ENCODE data around the gene COL11A2. TPM values are rescaled to one million over a fixed set of nuclear protein-coding genes. Genes with fewer than 3 reads are reported as not detected.

Gene COL11A2
- polyA plus RNA-seq, 1 of the 3 experiments (the other 2 are of a cell fraction): 0.99 TPM

GRCh38 chr6:33167374-33168283, 24.6 kb downstream of the COL11A2 start:
- no peak overlapping the region for H3K4me3 ChIP-seq (ENCODE audit: low read depth in 2 of 2, low read length in 1 of 2)
- no peak overlapping the region for H3K9ac ChIP-seq
- H4K20me1 ChIP-seq (ENCODE audit: insufficient read depth): no peaks in the 10 kb centered on the region
- H3K9me3 ChIP-seq: no peaks in the 10 kb centered on the region
- no peaks in the 10 kb centered on the region for H3F3A ChIP-seq (replicated peaks; ENCODE audit: insufficient read depth)
- no peaks in the 10 kb centered on the region for H3K79me2 ChIP-seq (ENCODE audit: insufficient read depth)
- H2AFZ ChIP-seq (ENCODE audit: low read depth): no peak overlapping the region
- ChIA-PET CTCF (interaction anchor here (1.2 kb wide), 1 partner anchor 81 kb away, joined by 3 read pairs; no protein-coding TSS in a partner anchor), POLR2A (no interaction called here)
- no peaks in the 10 kb centered on the region for H3K36me3 ChIP-seq (replicated peaks in 1 of 2; ENCODE audit: control insufficient read depth in 1 of 2, insufficient read depth in 2 of 2, low read length in 1 of 2)
- no peaks in the 10 kb centered on the region for H3K9me2 ChIP-seq
- DNase-seq: peak; percentile 22
- H3K27ac ChIP-seq (ENCODE audit: low read depth in 2 of 2, low read length in 1 of 2): no peak overlapping the region
- no peaks in the 10 kb centered on the region; a peak in 1 of 4 replicates for H3K4me1 ChIP-seq (ENCODE audit: control insufficient read depth in 1 of 2, insufficient read depth in 2 of 2, low read depth in 1 of 2, low read length in 1 of 2)
- no peak overlapping the region for H3K4me2 ChIP-seq
- no peak for TF ChIP-seq USF2 (IDR thresholded peaks at IDR 0.05; ENCODE audit: borderline replicate concordance, low read depth, low read length)
- TF ChIP-seq FOXM1 (IDR thresholded peaks at IDR 0.05; ENCODE audit: low read depth): no peak
- no peak for TF ChIP-seq EP300 (IDR thresholded peaks at IDR 0.05; ENCODE audit: borderline replicate concordance in 1 of 2, low read depth in 1 of 2, low read length in 1 of 2)
- no peak for TF ChIP-seq GABPA (IDR thresholded peaks at IDR 0.05; ENCODE audit: low read depth)
- TF ChIP-seq SMC3 (IDR thresholded peaks at IDR 0.05; ENCODE audit: low read depth, low read length): no peak
- no peak for TF ChIP-seq TEAD4 (IDR thresholded peaks at IDR 0.05; ENCODE audit: borderline replicate concordance, insufficient read depth)
- TF ChIP-seq CTCF (IDR thresholded peaks at IDR 0.05): no peak
- TF ChIP-seq MAX (IDR thresholded peaks at IDR 0.05; ENCODE audit: low read depth): no peak
- no peak for TF ChIP-seq ELF1 (IDR thresholded peaks at IDR 0.05)
- TF ChIP-seq USF1 (IDR thresholded peaks at IDR 0.05; ENCODE audit: borderline replicate concordance, low read depth): no peak
- TF ChIP-seq CHD2 (IDR thresholded peaks at IDR 0.05; ENCODE audit: low read length, partially characterized antibody): no peak
- TF ChIP-seq RFX5 (IDR thresholded peaks at IDR 0.05; ENCODE audit: low read length): no peak
- no peaks in the 10 kb centered on the region for H3K27me3 ChIP-seq (ENCODE audit: insufficient read depth)
- WGBS (ENCODE audit: low lambda C conversion rate): 60% methylated on average over 17 of the region's 19 CpGs

- CTCF ChIA-PET: no interaction called here
- no peak overlapping the region for H3K4me2 ChIP-seq
- H3F3A ChIP-seq (replicated peaks; ENCODE audit: insufficient read depth): no peaks in the 10 kb centered on the region
- no peak for DNase-seq
- no peaks in the 10 kb centered on the region for H3K36me3 ChIP-seq (replicated peaks in 1 of 2; ENCODE audit: control insufficient read depth in 1 of 2, insufficient read depth in 2 of 2, low read length in 1 of 2)
- POLR2A ChIA-PET: no interaction called here
- no peaks in the 10 kb centered on the region for H4K20me1 ChIP-seq (ENCODE audit: insufficient read depth)
- 63% methylated on average over 6 of the region's 7 CpGs for WGBS (ENCODE audit: low lambda C conversion rate)
- H3K9me2 ChIP-seq: no peaks in the 10 kb centered on the region
- H3K9ac ChIP-seq: no peak overlapping the region
- no peak overlapping the region for H2AFZ ChIP-seq (ENCODE audit: low read depth)
- no peak overlapping the region for H3K27ac ChIP-seq (ENCODE audit: low read depth in 2 of 2, low read length in 1 of 2)
- peaks cover 0 to 4% of the 10 kb centered on the region in 2 experiments; a peak in 1 of 4 replicates for H3K4me1 ChIP-seq (ENCODE audit: control insufficient read depth in 1 of 2, insufficient read depth in 2 of 2, low read depth in 1 of 2, low read length in 1 of 2)
- no peak overlapping the region for H3K4me3 ChIP-seq (ENCODE audit: low read depth in 2 of 2, low read length in 1 of 2)
- H3K79me2 ChIP-seq (ENCODE audit: insufficient read depth): no peaks in the 10 kb centered on the region
- H3K27me3 ChIP-seq (ENCODE audit: insufficient read depth): no peaks in the 10 kb centered on the region
- H3K9me3 ChIP-seq: no peaks in the 10 kb centered on the region
- TF ChIP-seq FOXM1 (IDR thresholded peaks at IDR 0.05; ENCODE audit: low read depth) (no peak), ZBTB33 (IDR thresholded peaks at IDR 0.05; ENCODE audit: borderline replicate concordance, low read depth) (no peak), POLR2AphosphoS5 (IDR thresholded peaks at IDR 0.05; ENCODE audit: low read depth, low read length) (no peak), REST (IDR thresholded peaks at IDR 0.05; ENCODE audit: low read depth, low read length) (no peak)
Measured at GRCh38 chr6:33166811-33167210, 25.5 kb downstream of the COL11A2 start.

All from SK-N-SH (cell line).